ENCODE results near the gene CBR3. TPM values are rescaled to one million over a fixed set of nuclear protein-coding genes. Genes with fewer than 3 reads are reported as not detected.

Gene CBR3
- total RNA-seq, 1 donor from 2014 or later = 14.9 TPM

- DNase-seq (ENCODE audit: low spot score) = no peak
Observed at GRCh38 chr21:36155603-36156338, 20.9 kb downstream of the CBR3 start.

GRCh38 chr21:36156339-36156814 lies 21.5 kb downstream of the CBR3 start:
- peak; percentile 100 for DNase-seq (ENCODE audit: low spot score)

GRCh38 chr21:36156815-36157670 lies 22.2 kb downstream of the CBR3 start, which contains the start of gene DOP1B:
Gene DOP1B, plus strand, starts transcription at chr21:36156824. Its CDS starts 7,910 bp downstream, at chr21:36164734.
- DNase-seq (ENCODE audit: low spot score) = no peak

GRCh38 chr21:36159356-36159921 lies 24.6 kb downstream of the CBR3 start:
- DNase-seq (ENCODE audit: low spot score) = no peak

GRCh38 chr21:36160850-36161178 lies 25.9 kb downstream of the CBR3 start:
- no peak for DNase-seq (ENCODE audit: low spot score)

GRCh38 chr21:36162631-36163030 lies 27.8 kb downstream of the CBR3 start:
- DNase-seq (ENCODE audit: low spot score) = no peak

- DNase-seq (ENCODE audit: low spot score) = no peak
Observed at GRCh38 chr21:36163750-36164741, 29.2 kb downstream of the CBR3 start.

- no peak for DNase-seq (ENCODE audit: low spot score)
Observed at GRCh38 chr21:36165356-36165755, 30.5 kb downstream of the CBR3 start.

GRCh38 chr21:36166705-36167104 lies 31.8 kb downstream of the CBR3 start:
- DNase-seq (ENCODE audit: low spot score) = no peak

- no peak for DNase-seq (ENCODE audit: low spot score)
Observed at GRCh38 chr21:36167541-36167940, 32.7 kb downstream of the CBR3 start.

- no peak for DNase-seq (ENCODE audit: low spot score)
Observed at GRCh38 chr21:36169470-36170128, 34.7 kb downstream of the CBR3 start.

- no peak for DNase-seq (ENCODE audit: low spot score)
Observed at GRCh38 chr21:36170823-36171222, 35.9 kb downstream of the CBR3 start.

GRCh38 chr21:36171336-36171735 lies 36.5 kb downstream of the CBR3 start:
- DNase-seq (ENCODE audit: low spot score) = no peak

GRCh38 chr21:36171741-36172331 lies 37.0 kb downstream of the CBR3 start:
- no peak for DNase-seq (ENCODE audit: low spot score)

- DNase-seq (ENCODE audit: low spot score) = no peak
Observed at GRCh38 chr21:36174780-36175179, 39.9 kb downstream of the CBR3 start.

- DNase-seq (ENCODE audit: low spot score) = no peak
Observed at GRCh38 chr21:36175771-36176565, 41.1 kb downstream of the CBR3 start.

- no peak for DNase-seq (ENCODE audit: low spot score)
Observed at GRCh38 chr21:36178349-36178748, 43.5 kb downstream of the CBR3 start.

GRCh38 chr21:36179145-36179544 lies 44.3 kb downstream of the CBR3 start:
- DNase-seq (ENCODE audit: low spot score) = no peak

GRCh38 chr21:36180963-36181362 lies 46.1 kb downstream of the CBR3 start:
- DNase-seq (ENCODE audit: low spot score) = no peak
